Stimulated activated CD4-positive, alpha-beta T cell treated with anti-CD3 and anti-CD28 coated beads, Interleukin-1b, Interleukin-23, amount 100 ng/mL, for 24 hours (primary cell): ENCODE results near the gene DCLRE1B.

ENCODE experiments used
- DNase-seq, 4 experiments: peaks; one replicate each; pipeline ENCODE4 v3.0.0-alpha.2; 2020; ENCODE audit warnings: low read depth in 4 of 4, low spot score in 1 of 4

Gene DCLRE1B

DNA sequence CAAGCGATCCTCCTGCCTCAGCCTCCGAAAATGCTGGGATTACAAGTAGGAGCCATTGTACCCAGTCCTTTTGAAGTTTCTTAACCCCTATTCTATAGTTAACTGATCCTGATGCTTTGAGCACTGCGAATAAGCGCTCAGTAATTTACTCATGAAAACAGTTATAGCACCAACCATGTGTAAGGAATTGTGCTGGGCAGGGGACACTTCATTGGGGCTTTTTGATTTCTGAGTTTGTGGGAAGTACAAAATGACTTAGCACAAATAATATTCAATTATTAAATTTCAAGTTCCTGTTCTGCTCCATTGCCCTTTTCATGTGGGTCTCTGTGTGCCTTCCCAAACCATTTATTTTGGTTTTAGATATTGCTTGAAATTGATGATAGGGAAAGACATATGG lies 17.8 kb downstream of the DCLRE1B start:
- no peak for DNase-seq

DNA sequence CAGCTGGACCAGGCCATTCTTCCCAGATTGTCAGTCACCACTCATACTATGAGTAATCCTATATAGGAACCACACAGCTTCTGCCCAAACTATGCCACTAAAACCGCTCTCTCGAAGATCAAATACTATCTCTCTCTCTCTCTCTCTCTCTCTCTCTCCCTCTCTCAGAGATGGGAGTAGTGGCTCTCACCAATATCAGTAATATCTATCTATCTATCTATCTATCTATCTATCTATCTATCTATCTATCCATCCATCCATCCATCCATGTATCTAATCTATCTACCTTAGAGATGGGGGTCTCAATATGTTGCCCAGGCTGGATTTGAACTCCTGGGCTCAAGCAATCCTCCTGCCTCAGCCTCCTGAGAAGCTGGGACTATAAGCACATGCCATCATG lies 19.3 kb downstream of the DCLRE1B start:
- no peak for DNase-seq

DNA sequence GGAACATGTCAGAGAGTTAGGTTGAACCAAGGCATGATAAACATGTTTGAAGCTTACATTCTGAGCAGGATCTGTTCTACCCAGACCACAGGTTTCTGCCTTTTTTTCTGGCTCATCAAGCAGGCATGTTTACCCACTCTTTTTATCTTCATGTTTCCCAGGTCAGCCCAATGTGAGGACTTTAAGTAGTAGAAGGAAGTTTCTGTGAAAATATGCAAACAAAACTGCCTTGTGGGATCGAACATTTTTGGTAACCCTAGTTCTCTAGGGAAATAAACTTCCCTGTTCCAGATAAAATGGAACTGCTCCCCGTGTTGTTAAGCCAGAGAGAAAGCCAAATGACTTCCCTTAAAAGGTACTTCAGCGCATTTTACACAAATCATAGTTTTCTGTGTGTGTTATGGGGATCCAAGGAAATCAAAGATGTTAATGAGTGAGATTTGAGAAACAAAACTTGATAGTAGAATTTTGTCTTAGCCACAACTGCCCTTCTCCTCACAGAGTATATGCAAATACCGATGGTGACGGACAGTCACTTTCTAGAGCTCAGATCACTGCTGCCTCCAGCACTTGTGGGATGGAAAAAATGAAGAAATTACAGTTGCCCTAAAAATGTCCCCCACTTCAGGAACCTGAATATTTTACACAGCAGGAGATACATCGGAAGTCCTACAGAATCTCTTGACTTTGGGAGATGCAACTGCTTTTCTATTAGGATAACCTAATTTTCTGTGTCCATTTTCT lies 23.2 kb downstream of the DCLRE1B start:
- no peak for DNase-seq

- DNase-seq: peak; percentile 77 to 89 (median 84)
Observed at GRCh38 chr1:113928941-113929749, 24.0 kb downstream of the DCLRE1B start, which contains the start of gene HIPK1. Gene HIPK1 (plus strand): TSS chr1:113929324.

DNA sequence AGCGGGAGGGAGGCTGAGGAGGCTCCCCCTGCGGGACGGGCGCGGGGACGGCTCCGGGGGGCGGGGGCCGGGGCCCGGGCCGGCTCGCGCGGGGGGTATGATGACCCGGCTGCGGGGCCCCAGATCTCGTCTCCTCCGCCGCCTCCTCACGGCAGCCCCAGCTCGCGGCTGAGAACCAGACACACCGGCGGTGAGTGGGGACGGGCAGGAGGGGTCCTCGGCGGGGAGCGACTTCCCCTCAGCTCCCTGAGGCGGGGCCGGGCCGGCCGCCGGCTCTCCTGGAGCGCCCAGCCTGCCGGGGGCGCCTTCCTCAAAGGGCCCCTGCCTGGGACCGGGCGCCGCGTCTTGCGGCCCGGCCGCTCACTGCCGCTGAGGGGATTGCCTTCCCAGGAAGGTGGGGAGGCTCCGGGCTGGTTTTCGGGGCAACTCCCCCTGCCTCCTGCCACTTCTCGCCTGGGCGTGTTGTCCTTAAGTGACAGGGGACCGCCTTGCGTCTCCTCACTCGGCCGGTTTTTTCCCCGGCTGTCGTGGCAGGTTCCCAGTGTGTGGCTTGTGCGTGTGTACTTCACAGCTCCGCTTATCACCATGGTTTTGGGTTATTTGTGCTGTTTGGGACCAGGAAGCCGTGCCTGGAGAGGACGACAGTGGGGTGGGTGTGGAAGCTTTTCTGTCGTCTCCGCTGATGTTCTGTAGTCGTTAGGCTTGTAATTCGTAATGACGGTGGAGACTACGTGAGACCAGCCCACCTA lies 24.8 kb downstream of the DCLRE1B start:
- peak; percentile 26 to 51 (median 36) for DNase-seq

DNA sequence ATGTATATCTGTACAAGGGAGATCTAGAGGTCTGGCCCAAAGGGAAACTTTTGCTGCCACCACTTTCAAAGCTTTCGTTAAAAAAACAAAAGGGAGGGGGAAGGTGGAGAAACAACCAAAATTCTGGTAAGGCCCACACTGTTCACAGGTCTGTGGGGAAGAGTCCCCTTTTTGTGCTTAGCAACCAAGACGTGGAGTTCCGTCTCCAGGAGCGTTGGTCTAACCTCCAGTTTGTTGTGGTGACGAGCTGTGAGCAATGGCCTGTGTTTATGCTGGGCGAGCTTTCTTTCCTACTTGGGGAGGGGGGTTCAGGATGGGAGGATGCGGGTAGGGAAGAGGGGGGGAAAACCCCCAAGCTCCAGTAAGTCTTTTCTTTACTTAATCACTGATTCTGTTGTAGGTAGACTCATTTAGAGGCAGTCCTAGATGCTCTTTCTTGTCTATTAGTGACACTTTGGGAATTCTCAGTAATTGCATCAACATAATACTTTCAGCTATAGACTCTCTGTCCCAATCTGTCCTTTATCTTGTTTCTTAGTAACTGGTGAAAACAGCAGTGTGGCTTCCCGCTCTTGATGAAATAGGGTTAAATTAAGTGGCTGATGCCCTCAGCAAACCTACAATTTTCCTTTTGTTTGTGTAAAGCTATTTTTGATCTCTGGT lies 25.5 kb downstream of the DCLRE1B start:
- peak in 3 of 4 experiments; percentile 22 to 48 (median 35) for DNase-seq

- no peak for DNase-seq
Observed at GRCh38 chr1:113931451-113931851, 26.3 kb downstream of the DCLRE1B start.

DNA sequence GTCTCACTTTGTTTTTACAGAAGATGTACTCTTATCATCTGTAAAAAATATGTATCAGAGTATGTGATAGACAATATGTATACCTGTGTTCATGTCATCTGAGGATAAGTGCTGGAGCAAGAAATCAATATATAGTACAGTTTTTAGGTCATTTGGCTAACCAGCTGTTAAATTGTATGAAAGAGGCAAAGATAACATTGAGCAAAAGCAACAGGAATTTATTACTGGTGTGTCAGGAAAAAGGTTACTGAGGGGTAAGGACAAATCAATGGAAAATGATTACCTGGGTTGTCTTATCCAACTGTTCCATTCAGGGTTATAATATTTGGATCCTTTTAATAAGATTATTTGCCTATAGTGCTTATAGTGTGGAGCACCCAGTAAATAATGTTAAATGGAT lies 28.9 kb downstream of the DCLRE1B start:
- DNase-seq: no peak

- no peak for DNase-seq
Observed at GRCh38 chr1:113934511-113935055, 29.5 kb downstream of the DCLRE1B start.

DNA sequence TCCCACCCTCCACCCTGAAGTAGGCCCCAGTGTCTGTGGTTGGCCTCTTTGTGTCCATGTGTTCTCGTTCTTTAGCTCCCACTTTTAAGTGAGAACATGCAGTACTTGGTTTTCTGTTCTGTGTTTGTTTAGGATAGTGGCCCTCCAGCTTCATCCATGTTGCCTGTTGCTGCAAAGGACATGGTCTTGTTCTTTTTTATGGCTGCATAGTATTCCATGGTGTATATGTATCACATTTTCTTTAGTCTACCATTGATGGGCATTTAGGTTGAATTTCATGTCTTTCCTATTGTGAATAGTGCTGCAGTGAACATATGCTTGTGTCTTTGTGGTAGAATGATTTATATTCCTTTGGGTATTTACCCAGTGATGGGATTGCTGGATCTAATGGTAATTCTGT lies 30.1 kb downstream of the DCLRE1B start:
- no peak for DNase-seq

GRCh38 chr1:113935970-113936369 lies 30.8 kb downstream of the DCLRE1B start:
- no peak for DNase-seq

GRCh38 chr1:113937146-113937545 lies 32.0 kb downstream of the DCLRE1B start:
- no peak for DNase-seq

DNA sequence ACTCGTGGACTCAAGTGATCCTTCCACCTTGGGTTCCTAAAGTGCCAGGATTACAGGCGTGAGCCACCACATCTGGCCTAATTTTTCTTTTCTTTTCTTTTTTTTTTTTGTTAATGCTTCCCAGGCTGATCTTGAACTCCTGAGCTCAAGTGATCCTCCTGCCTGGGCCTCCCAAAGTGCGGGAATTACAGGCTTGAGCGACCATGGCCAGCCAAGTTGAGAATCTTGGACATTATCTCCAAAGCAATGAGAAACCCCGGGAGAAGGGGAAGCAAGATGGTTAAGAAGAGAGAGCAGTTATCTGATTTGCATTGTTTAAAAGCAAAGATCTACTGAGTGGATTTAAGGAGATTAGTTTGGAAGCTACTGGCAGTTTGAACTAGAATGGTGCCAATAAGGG lies 33.1 kb downstream of the DCLRE1B start:
- no peak for DNase-seq

DNA sequence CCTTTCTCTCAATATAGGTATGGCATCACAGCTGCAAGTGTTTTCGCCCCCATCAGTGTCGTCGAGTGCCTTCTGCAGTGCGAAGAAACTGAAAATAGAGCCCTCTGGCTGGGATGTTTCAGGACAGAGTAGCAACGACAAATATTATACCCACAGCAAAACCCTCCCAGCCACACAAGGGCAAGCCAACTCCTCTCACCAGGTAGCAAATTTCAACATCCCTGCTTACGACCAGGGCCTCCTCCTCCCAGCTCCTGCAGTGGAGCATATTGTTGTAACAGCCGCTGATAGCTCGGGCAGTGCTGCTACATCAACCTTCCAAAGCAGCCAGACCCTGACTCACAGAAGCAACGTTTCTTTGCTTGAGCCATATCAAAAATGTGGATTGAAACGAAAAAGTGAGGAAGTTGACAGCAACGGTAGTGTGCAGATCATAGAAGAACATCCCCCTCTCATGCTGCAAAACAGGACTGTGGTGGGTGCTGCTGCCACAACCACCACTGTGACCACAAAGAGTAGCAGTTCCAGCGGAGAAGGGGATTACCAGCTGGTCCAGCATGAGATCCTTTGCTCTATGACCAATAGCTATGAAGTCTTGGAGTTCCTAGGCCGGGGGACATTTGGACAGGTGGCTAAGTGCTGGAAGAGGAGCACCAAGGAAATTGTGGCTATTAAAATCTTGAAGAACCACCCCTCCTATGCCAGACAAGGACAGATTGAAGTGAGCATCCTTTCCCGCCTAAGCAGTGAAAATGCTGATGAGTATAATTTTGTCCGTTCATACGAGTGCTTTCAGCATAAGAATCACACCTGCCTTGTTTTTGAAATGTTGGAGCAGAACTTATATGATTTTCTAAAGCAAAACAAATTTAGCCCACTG lies 35.5 kb downstream of the DCLRE1B start:
- DNase-seq: no peak

DNA sequence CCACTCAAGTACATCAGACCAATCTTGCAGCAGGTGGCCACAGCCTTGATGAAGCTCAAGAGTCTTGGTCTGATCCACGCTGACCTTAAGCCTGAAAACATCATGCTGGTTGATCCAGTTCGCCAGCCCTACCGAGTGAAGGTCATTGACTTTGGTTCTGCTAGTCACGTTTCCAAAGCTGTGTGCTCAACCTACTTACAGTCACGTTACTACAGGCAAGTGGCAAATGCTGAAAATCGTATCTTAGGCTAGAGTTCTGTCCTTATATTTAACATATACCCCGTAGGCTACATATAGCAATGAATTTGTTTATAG lies 36.1 kb downstream of the DCLRE1B start:
- no peak for DNase-seq

DNA sequence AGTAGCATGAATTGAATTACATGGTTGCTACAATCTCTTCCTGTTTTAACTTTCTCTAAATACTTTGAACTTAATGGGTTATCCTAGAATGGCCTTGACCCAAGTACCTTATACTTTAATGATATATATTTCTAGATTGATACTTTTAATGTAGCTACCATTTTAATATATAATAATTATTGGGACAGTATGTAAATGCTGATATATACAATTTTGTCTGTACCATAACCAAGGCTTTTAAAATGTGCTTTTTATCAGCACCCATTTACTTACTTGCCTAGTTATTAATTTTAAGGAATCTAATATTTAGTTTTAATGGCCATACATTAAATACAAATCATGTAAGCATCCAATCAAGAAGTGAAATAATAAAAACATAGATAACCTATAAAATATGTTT lies 37.4 kb downstream of the DCLRE1B start:
- no peak for DNase-seq

DNA sequence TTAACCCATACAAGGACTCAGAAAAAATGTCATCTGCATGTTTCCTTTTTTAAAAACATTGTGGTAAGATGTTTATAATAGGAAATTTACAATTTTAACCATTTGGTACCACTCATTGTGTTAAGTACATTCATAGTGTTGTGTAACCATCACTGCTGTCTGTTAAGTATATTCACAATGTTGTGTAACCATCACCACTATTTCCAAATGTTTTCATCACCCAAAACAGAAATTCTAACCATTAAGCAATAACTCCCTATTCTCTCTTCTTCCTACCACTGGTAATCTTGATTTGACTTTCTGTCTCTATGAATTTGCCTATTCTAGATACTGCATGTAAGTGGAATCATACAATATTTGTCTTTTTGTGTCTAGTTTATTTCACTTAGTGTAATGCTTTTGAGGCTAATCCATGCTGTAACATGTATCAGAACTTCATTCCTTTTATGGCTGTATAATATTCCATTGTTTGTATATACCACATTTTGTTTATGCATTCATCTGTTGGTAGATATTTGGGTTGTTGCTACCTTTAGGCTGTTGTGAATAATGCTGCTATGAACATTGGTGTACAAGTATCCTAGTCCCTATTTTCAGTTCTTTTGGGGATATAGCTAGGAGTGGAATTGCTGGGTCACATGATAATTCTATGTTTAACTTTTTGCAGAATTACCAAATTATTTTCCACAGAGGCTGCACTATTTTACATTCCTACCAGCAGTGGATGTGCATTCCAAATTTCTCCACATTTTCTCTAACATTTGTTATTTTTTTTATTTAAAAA lies 38.1 kb downstream of the DCLRE1B start:
- no peak for DNase-seq

- no peak for DNase-seq
Observed at GRCh38 chr1:113945329-113945728, 40.2 kb downstream of the DCLRE1B start.

DNA sequence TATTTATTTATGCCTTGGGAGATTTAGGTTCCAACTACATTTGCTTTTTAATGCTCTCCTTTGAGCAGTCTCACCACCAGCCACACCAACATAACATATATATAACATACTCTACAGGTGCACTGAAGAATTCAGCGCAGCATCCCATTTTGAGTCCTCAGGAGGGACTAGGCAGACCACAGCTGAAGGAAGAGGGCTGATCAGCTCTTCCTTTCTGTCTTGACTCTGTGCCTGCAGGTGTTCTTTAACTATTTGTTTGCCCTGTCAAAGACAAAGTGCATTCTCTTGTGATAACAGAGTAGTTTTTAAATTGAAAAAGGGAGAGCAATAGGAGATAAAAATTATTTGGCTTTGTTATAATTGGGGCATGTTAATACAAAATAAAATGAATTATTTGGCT lies 41.0 kb downstream of the DCLRE1B start:
- DNase-seq: no peak
